Upper lobe of left lung (tissue), 4 donors: ENCODE data around the gene ZBTB46.

Experiments used
- EP300 ChIP-seq, 4 donors: sonication (generic); formaldehyde crosslinking; IDR thresholded peaks; one replicate each; pipeline ENCODE4 v1.5.1; 2017; ENCODE audit warnings: antibody characterized with exemption in 4 of 4, control low read depth in 2 of 4
- POLR2AphosphoS5 ChIP-seq, 2 donors: sonication (generic); formaldehyde crosslinking; IDR thresholded peaks; one replicate each; pipeline ENCODE4 v1.5.1; 2017; ENCODE audit warnings: antibody characterized with exemption in 2 of 2
- TF ChIP-seq, protein P1 (sequence below), 6 experiments: fragments of 450-650 bp in 4 of 6; fragments of 200-600 bp in 2 of 6; sonication (generic) in 2 of 6; IDR thresholded peaks; one replicate each; pipeline ENCODE4 v1.5.1; 2016 to 2019; ENCODE audit warnings: antibody characterized with exemption in 6 of 6

DNA sequence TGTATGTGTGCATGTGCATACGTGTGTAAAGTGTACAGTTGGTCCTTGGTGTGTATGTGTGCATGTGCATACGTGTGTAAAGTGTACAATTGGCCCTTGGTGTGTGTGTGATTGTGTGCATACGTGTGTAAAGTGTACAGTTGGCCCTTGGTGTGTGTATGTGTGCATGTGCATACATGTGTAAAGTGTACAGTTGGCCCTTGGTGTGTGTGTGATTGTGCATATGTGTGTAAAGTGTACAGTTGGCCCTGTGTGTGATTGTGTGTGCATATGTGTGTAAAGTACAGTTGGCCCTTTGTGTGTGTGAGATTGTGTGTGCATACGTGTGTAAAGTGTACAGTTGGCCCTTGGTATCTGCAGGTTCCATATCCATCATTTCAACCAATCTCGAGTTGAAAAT lies 99.7 kb downstream of the ZBTB46 start:
- TF ChIP-seq, protein P1, sequence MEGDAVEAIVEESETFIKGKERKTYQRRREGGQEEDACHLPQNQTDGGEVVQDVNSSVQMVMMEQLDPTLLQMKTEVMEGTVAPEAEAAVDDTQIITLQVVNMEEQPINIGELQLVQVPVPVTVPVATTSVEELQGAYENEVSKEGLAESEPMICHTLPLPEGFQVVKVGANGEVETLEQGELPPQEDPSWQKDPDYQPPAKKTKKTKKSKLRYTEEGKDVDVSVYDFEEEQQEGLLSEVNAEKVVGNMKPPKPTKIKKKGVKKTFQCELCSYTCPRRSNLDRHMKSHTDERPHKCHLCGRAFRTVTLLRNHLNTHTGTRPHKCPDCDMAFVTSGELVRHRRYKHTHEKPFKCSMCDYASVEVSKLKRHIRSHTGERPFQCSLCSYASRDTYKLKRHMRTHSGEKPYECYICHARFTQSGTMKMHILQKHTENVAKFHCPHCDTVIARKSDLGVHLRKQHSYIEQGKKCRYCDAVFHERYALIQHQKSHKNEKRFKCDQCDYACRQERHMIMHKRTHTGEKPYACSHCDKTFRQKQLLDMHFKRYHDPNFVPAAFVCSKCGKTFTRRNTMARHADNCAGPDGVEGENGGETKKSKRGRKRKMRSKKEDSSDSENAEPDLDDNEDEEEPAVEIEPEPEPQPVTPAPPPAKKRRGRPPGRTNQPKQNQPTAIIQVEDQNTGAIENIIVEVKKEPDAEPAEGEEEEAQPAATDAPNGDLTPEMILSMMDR (IDR thresholded peaks at IDR 0.05), result no peak
- TF ChIP-seq EP300 (IDR thresholded peaks at IDR 0.05) (no peak), POLR2AphosphoS5 (IDR thresholded peaks at IDR 0.05) (no peak)
